ENCODE results near the gene VPS4A. TPM values are rescaled to one million over a fixed set of nuclear protein-coding genes. Genes with fewer than 3 reads are reported as not detected.
A peak's percentile ranks its signal among the peaks of the same experiment; 100 is the strongest.

The VPS4A gene
- total and polyA plus RNA-seq, 10 of the 15 experiments (the other 5 are each of a cell fraction or from before 2014, with no cell fraction given) = 5.2 to 36.3 (median 21.4) TPM

DNA sequence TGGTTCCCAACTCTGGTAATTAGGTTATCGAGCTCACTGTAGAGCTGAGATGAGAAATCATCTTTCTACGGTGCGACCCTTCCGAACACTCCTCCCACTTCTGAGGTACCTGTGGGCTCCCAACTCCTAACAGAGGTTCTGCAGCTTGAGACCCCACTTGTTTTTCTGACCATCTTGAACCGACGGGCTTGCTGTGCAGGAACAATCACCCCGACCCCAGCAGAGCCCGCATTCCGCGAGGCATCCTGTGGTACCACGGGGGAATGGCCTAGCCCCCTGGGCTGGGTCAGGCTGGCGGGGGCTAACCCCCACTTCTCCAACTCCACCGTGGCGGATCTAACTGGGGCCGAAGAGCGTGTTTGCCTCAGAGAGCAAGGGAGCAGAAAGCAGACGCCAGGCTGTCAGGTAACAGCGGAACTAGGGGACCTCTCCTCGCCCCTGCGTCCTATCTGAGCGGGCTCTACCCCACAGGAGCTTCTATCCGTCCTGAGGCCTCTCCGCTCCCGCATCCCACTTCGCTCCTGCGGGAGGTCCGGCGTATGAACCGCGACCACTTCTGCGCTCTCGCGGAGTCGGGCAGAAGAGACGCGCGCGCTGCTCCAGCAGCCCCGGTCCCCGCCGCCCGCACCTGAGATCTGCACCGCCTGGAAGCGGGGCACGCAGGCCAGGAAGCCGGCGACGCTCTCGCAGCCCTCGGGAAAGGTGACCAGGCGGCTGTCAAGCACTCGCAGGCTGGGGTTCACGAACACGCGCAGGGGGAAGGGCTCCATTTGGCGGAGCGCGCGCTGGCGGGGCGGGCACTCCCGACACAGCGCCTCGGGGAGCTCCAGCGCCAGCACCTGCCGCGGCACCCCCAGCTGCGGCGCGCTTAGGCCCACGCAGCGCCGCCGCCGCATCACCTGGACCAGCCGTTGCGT lies 18.5 kb downstream of the VPS4A start (continued):
- TF ChIP-seq SPI1 (IDR thresholded peaks at IDR 0.05; ENCODE audit: borderline replicate concordance, insufficient read depth, low read depth, low read length) (no peak), MTA3 (IDR thresholded peaks at IDR 0.05; ENCODE audit: borderline replicate concordance, low read length) (no peak), SMAD5 (IDR thresholded peaks at IDR 0.05; ENCODE audit: low read depth) (peak; percentile 17; the same call in 1 of the 2 replicates), POU2F2 (IDR thresholded peaks at IDR 0.05; ENCODE audit: borderline replicate concordance, low read depth, low read length) (0 out of 3 replicates have a peak, but pooled peaks have one; percentile 2), CEBPB (IDR thresholded peaks at IDR 0.05; ENCODE audit: borderline replicate concordance in 1 of 2, low read depth in 2 of 2, low read length in 2 of 2) (no peak), JUND (IDR thresholded peaks at IDR 0.05; ENCODE audit: low read depth, low read length) (no peak), RB1 (IDR thresholded peaks at IDR 0.05; ENCODE audit: borderline replicate concordance) (no peak), KDM1A (IDR thresholded peaks at IDR 0.05; ENCODE audit: borderline replicate concordance) (no peak), RAD51 (IDR thresholded peaks at IDR 0.05) (no peak), HDAC2 (IDR thresholded peaks at IDR 0.05) (no peak), SMC3 (IDR thresholded peaks at IDR 0.05; ENCODE audit: borderline replicate concordance, low read length) (no peak), KLF5 (IDR thresholded peaks at IDR 0.05; ENCODE audit: partially characterized antibody) (no peak), YBX1 (IDR thresholded peaks at IDR 0.05) (no peak), HDAC6 (IDR thresholded peaks at IDR 0.05; ENCODE audit: unreplicated experiment) (peak; percentile 48), BMI1 (IDR thresholded peaks at IDR 0.05; ENCODE audit: borderline replicate concordance) (no peak)
- TF ChIP-seq, protein P1, sequence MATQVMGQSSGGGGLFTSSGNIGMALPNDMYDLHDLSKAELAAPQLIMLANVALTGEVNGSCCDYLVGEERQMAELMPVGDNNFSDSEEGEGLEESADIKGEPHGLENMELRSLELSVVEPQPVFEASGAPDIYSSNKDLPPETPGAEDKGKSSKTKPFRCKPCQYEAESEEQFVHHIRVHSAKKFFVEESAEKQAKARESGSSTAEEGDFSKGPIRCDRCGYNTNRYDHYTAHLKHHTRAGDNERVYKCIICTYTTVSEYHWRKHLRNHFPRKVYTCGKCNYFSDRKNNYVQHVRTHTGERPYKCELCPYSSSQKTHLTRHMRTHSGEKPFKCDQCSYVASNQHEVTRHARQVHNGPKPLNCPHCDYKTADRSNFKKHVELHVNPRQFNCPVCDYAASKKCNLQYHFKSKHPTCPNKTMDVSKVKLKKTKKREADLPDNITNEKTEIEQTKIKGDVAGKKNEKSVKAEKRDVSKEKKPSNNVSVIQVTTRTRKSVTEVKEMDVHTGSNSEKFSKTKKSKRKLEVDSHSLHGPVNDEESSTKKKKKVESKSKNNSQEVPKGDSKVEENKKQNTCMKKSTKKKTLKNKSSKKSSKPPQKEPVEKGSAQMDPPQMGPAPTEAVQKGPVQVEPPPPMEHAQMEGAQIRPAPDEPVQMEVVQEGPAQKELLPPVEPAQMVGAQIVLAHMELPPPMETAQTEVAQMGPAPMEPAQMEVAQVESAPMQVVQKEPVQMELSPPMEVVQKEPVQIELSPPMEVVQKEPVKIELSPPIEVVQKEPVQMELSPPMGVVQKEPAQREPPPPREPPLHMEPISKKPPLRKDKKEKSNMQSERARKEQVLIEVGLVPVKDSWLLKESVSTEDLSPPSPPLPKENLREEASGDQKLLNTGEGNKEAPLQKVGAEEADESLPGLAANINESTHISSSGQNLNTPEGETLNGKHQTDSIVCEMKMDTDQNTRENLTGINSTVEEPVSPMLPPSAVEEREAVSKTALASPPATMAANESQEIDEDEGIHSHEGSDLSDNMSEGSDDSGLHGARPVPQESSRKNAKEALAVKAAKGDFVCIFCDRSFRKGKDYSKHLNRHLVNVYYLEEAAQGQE (IDR thresholded peaks at IDR 0.05; ENCODE audit: low read depth, low read length) = no peak
- TF ChIP-seq, protein P2, sequence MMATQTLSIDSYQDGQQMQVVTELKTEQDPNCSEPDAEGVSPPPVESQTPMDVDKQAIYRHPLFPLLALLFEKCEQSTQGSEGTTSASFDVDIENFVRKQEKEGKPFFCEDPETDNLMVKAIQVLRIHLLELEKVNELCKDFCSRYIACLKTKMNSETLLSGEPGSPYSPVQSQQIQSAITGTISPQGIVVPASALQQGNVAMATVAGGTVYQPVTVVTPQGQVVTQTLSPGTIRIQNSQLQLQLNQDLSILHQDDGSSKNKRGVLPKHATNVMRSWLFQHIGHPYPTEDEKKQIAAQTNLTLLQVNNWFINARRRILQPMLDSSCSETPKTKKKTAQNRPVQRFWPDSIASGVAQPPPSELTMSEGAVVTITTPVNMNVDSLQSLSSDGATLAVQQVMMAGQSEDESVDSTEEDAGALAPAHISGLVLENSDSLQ (IDR thresholded peaks at IDR 0.05) = no peak
- TF ChIP-seq, protein P3, sequence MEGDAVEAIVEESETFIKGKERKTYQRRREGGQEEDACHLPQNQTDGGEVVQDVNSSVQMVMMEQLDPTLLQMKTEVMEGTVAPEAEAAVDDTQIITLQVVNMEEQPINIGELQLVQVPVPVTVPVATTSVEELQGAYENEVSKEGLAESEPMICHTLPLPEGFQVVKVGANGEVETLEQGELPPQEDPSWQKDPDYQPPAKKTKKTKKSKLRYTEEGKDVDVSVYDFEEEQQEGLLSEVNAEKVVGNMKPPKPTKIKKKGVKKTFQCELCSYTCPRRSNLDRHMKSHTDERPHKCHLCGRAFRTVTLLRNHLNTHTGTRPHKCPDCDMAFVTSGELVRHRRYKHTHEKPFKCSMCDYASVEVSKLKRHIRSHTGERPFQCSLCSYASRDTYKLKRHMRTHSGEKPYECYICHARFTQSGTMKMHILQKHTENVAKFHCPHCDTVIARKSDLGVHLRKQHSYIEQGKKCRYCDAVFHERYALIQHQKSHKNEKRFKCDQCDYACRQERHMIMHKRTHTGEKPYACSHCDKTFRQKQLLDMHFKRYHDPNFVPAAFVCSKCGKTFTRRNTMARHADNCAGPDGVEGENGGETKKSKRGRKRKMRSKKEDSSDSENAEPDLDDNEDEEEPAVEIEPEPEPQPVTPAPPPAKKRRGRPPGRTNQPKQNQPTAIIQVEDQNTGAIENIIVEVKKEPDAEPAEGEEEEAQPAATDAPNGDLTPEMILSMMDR (IDR thresholded peaks at IDR 0.05 in 2 of 3, conservative IDR thresholded peaks at IDR 0.05 in 1 of 3; ENCODE audit: control insufficient read depth in 2 of 3, extremely low read depth in 1 of 3, insufficient read depth in 1 of 3, low read depth in 3 of 3, low read length in 3 of 3) = no peak
- TF ChIP-seq, protein P4, sequence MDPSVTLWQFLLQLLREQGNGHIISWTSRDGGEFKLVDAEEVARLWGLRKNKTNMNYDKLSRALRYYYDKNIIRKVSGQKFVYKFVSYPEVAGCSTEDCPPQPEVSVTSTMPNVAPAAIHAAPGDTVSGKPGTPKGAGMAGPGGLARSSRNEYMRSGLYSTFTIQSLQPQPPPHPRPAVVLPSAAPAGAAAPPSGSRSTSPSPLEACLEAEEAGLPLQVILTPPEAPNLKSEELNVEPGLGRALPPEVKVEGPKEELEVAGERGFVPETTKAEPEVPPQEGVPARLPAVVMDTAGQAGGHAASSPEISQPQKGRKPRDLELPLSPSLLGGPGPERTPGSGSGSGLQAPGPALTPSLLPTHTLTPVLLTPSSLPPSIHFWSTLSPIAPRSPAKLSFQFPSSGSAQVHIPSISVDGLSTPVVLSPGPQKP (IDR thresholded peaks at IDR 0.05; ENCODE audit: low read depth, low read length) = no peak
- TF ChIP-seq, protein P5, sequence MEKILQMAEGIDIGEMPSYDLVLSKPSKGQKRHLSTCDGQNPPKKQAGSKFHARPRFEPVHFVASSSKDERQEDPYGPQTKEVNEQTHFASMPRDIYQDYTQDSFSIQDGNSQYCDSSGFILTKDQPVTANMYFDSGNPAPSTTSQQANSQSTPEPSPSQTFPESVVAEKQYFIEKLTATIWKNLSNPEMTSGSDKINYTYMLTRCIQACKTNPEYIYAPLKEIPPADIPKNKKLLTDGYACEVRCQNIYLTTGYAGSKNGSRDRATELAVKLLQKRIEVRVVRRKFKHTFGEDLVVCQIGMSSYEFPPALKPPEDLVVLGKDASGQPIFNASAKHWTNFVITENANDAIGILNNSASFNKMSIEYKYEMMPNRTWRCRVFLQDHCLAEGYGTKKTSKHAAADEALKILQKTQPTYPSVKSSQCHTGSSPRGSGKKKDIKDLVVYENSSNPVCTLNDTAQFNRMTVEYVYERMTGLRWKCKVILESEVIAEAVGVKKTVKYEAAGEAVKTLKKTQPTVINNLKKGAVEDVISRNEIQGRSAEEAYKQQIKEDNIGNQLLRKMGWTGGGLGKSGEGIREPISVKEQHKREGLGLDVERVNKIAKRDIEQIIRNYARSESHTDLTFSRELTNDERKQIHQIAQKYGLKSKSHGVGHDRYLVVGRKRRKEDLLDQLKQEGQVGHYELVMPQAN (conservative IDR thresholded peaks at IDR 0.05) = no peak

Measured in GM12878 (cell line).